RWPE1 (cell line): Measurements from ENCODE around the gene ISG20L2.

Experiments used
- CTCF ChIA-PET: fragments of 350-600 bp; sonication (Branson Sonifier 250); formaldehyde crosslinking; extraction: SDS; loops from one replicate; lab custom pipeline; 2021; lab: Yijun Ruan, JAX
- POLR2A ChIA-PET: fragments of 400-600 bp; formaldehyde crosslinking; extraction: SDS; loops from one replicate; lab custom pipeline; 2020; ENCODE audit warnings: antibody characterized with exemption; ENCODE audit not compliant: low non-redundant PET; lab: Yijun Ruan, JAX
- DNase-seq: peaks from one replicate; pipeline ENCODE4 v3.0.0; 2012; ENCODE audit warnings: low spot score
- H3K27ac ChIP-seq: fragments of 450-650 bp; 2 replicates; pipeline ENCODE4 v1.5.1; 2017
- TF ChIP-seq, protein P1 (sequence below): fragments of 450-650 bp; conservative IDR thresholded peaks from 2 replicates; pipeline ENCODE4 v1.5.1; 2017; ENCODE audit warnings: low read depth, mild to moderate bottlenecking

Gene ISG20L2

DNA sequence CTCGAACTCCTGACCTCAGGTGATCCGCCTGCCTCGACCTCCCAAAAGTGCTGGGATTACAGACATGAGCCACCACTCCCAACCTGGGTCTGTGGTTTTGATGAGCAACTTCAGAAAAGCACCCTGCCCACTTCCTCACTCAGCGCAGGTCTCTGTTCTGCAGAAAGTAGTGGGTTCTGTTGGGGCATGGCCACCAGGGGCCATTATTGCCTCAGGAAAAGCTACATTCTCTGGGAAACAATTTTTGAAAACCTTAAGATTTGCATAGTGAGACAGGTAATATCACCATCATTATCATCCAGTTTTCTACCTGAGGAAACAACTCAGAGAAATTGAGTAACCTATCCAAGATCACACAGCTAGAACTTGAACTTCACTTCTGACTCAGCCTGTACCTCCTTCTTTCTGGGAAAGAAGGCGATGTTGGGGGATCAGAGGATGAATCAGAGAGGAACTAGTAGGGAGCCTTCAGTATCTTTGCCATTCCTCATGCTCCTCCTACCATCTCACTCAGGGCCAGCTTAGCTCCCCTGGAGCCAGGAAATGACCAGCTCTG, 44.3 kb downstream of the ISG20L2 start:
- H3K27ac ChIP-seq = peak overlapping the region; percentile 72
- TF ChIP-seq, protein P1, sequence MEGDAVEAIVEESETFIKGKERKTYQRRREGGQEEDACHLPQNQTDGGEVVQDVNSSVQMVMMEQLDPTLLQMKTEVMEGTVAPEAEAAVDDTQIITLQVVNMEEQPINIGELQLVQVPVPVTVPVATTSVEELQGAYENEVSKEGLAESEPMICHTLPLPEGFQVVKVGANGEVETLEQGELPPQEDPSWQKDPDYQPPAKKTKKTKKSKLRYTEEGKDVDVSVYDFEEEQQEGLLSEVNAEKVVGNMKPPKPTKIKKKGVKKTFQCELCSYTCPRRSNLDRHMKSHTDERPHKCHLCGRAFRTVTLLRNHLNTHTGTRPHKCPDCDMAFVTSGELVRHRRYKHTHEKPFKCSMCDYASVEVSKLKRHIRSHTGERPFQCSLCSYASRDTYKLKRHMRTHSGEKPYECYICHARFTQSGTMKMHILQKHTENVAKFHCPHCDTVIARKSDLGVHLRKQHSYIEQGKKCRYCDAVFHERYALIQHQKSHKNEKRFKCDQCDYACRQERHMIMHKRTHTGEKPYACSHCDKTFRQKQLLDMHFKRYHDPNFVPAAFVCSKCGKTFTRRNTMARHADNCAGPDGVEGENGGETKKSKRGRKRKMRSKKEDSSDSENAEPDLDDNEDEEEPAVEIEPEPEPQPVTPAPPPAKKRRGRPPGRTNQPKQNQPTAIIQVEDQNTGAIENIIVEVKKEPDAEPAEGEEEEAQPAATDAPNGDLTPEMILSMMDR = no peak
- peak; percentile 67 for DNase-seq
- ChIA-PET POLR2A (interaction anchor here (0.6 kb wide), 1 partner anchor 51 kb away, joined by 8 read pairs; no protein-coding TSS in a partner anchor), CTCF (interaction anchor here (0.5 to 9.5 kb wide), 9 partner anchors 8 to 206 kb away, joined by 3 to 178 read pairs (median 3); partner anchors contain the start of genes CRABP2, ISG20L2 and METTL25B)

DNA sequence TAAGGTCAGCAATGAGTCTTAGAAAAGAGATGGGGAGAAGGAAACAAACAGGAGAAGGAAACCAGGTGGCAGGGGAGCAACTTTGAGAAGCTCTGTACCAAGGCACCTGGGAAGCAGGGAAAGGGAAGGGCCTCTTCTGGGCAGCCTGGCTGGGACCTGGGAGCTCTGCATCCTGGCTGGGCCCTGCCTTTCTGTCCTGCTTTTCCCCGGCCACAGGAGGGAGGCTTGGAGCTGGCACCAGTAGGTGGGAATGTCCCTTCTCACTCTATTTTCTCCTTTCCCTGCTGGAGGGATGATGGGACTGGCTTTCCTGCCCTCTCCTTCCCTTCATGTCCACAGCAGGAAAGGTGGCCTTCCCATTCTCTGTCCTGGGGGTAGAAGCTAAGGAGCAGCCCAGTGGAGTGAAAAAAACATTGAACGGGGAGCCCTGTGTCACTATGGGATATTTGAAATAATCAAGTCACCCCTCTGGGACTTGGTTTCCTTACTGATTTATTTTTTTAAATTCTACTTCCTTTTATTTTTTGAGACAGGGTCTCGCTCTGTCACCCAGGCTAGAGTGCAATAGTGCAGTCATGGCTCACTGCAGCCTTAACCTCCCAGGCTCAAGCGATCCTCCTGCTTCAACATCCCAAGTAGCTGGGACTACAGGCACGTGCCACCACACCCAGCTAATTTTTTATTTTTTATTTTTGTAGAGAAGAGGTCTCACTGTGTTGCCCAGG, 46.2 kb downstream of the ISG20L2 start:
- ChIA-PET CTCF (interaction anchor here (0.6 to 1.6 kb wide), 3 partner anchors 14 to 44 kb away, joined by 3 to 6 read pairs (median 4); no protein-coding TSS in a partner anchor), POLR2A (interaction anchor here (0.5 kb wide), 1 partner anchor 230 kb away, joined by 3 read pairs; no protein-coding TSS in a partner anchor)
- TF ChIP-seq, protein P1 = no peak
- no peak overlapping the region for H3K27ac ChIP-seq
- no peak for DNase-seq

DNA sequence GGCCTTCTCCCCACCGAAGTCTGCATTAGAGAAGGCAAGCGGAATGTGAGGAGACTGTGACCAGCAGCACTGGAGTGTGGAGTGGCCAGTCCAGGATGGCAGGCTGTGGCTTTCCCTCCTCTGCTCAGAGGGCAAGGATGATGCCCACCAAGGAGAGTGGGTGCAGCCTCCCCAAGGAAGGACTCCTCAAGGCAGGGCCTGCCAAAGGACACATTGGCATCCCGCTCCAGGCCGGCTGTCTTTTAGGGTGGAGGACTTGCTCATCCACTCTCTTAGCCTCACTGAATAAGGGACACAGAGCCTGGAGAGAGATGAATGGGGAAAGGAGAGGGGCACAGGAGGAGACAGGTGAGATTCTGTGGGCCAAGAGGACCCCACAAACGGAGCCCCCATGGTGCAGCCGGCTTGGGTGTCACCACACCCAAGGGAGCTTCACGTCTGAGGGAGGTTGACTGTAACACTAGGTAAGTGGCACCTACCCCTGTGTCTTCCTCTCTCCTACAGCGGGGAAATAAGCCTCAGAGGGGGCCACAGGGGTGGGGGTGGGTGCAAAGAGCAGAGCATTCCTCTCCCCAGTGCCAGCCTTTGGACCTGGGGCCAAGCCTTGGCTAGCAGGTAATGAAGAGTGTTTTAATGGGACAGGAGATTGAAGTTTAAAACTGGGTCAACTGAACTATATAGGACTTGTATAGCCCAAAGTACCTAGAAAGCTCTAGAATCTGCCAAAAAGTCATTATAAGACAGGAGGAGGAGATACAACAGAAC, 47.2 kb downstream of the ISG20L2 start:
- ChIA-PET CTCF (interaction anchor here (0.6 to 1.6 kb wide), 5 partner anchors 15 to 56 kb away, joined by 3 to 6 read pairs (median 3); no protein-coding TSS in a partner anchor), POLR2A (interaction anchor here (0.5 kb wide), 1 partner anchor 231 kb away, joined by 3 read pairs; no protein-coding TSS in a partner anchor)
- no peak overlapping the region for H3K27ac ChIP-seq
- DNase-seq = no peak
- TF ChIP-seq, protein P1 = no peak

DNA sequence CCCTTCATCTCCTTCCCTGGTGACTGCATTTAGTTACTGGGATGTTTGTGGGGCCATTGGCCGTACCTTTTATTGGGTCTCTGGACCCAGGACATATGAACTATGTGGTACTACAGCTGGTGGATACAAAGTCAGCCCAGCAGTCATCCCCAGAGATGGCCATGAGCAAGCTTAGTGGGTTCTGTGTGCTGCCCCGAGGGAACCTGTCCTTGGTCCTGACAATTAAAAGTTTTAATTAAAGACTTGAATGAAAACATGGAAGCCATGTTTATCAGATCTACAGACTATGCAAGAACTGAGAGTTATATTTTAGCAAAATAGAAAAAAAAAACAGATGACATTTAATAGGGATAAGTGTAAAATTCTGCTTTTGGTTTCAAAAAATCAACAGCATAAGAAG, 48.5 kb downstream of the ISG20L2 start:
- POLR2A ChIA-PET = no interaction called here
- H3K27ac ChIP-seq = no peak overlapping the region
- TF ChIP-seq, protein P1 = no peak
- CTCF ChIA-PET = interaction anchor here (1.4 kb wide), 1 partner anchor 20 kb away, joined by 10 read pairs; no protein-coding TSS in a partner anchor
- DNase-seq = no peak

DNA sequence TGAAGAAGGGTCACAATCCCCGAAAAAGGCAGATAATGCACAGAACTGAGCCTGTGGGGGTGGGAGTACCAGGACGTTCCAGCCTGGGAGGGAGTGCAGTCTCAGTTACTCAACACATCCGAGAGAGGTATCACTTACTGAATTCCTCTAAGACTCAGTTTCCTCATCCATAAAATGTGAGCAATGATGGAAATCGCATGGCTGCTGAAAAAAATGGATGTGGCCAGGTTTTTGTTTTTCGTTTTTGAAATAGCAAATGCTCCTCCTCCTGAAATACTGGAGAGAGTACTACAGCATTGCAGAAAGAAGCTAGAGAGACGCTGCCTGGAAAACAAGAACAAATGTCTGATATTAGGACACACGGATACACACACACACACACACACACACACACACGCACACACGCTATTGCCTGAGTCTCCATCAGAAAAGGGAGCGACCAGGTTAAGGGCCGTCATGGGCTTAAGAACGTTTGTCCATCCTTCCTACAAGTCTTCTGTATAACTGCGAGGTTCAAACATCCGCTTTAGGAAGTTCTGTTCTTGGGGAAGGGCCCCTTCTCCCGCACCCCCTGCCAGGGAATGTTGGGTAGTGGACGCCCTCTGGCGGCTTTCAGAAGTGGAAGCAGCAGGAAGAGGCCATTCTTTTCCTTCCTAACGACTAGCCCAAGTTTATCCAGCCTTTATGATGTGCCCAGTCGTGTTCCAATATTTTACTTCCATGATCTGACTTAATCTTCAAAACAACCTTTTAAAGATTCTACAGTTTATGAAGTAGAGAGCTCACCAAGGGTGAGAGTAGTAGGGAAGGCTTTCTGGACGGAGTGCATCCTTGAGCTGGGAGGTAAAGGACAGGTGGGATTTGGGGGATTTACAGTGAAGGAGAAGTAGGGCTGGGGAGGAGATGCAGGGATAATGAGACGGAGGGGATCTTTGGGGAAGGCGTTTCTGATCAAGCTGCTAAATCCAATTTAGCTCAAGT, 50.7 kb downstream of the ISG20L2 start:
- DNase-seq = peak; percentile 69
- CTCF ChIA-PET = interaction anchor here (0.5 to 3.9 kb wide), 13 partner anchors 10 to 213 kb away, joined by 3 to 19 read pairs (median 5); no protein-coding TSS in a partner anchor
- no peak overlapping the region for H3K27ac ChIP-seq
- POLR2A ChIA-PET = no interaction called here
- TF ChIP-seq, protein P1 = peak; percentile 88
